ENCODE data around the gene RABAC1.

DNA sequence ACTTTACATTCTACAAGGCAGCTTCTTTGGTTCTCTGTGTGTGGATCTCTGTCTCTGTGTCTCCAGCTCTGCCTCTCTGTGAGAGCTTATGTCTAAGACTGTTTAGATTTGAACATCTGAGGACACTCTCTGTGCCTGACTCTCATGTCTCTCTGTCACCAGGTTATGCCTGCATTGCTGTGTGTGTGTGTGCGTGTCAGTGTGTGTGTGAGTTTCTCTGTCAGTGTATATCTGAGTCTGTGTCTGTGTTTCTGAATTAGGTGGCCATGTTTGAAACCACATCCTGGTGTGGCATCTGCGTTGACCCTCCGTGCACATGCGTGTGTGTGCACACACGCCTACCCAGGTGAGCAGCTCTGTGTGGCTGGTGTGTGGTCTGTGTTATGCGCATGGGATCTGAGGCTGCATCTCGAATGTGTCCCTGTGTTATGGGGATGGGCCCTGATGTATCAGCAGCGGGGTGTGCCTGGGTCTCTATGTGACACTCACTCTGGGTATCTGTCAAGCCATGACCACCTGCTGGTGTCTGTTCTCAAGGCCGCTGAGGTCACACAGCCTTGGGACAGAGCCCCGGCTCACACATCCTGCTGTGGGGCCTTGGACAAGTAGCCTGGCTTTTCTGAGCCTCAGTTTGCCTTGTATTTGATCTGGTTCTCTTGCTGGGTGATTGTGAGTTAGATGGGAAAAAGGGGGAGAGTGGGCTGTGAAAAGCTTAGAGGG lies 28.2 kb upstream of the RABAC1 start:
- TF ChIP-seq, protein P1, sequence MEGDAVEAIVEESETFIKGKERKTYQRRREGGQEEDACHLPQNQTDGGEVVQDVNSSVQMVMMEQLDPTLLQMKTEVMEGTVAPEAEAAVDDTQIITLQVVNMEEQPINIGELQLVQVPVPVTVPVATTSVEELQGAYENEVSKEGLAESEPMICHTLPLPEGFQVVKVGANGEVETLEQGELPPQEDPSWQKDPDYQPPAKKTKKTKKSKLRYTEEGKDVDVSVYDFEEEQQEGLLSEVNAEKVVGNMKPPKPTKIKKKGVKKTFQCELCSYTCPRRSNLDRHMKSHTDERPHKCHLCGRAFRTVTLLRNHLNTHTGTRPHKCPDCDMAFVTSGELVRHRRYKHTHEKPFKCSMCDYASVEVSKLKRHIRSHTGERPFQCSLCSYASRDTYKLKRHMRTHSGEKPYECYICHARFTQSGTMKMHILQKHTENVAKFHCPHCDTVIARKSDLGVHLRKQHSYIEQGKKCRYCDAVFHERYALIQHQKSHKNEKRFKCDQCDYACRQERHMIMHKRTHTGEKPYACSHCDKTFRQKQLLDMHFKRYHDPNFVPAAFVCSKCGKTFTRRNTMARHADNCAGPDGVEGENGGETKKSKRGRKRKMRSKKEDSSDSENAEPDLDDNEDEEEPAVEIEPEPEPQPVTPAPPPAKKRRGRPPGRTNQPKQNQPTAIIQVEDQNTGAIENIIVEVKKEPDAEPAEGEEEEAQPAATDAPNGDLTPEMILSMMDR (IDR thresholded peaks at IDR 0.05), result no peak
- TF ChIP-seq POLR2AphosphoS5 (IDR thresholded peaks at IDR 0.05; ENCODE audit: low read depth, low read length) (no peak), SIN3A (IDR thresholded peaks at IDR 0.05; ENCODE audit: borderline replicate concordance, insufficient read depth, low read depth, low read length) (no peak), TCF7L2 (IDR thresholded peaks at IDR 0.05; ENCODE audit: low read depth, low read length) (no peak)
- TF ChIP-seq, protein P2, sequence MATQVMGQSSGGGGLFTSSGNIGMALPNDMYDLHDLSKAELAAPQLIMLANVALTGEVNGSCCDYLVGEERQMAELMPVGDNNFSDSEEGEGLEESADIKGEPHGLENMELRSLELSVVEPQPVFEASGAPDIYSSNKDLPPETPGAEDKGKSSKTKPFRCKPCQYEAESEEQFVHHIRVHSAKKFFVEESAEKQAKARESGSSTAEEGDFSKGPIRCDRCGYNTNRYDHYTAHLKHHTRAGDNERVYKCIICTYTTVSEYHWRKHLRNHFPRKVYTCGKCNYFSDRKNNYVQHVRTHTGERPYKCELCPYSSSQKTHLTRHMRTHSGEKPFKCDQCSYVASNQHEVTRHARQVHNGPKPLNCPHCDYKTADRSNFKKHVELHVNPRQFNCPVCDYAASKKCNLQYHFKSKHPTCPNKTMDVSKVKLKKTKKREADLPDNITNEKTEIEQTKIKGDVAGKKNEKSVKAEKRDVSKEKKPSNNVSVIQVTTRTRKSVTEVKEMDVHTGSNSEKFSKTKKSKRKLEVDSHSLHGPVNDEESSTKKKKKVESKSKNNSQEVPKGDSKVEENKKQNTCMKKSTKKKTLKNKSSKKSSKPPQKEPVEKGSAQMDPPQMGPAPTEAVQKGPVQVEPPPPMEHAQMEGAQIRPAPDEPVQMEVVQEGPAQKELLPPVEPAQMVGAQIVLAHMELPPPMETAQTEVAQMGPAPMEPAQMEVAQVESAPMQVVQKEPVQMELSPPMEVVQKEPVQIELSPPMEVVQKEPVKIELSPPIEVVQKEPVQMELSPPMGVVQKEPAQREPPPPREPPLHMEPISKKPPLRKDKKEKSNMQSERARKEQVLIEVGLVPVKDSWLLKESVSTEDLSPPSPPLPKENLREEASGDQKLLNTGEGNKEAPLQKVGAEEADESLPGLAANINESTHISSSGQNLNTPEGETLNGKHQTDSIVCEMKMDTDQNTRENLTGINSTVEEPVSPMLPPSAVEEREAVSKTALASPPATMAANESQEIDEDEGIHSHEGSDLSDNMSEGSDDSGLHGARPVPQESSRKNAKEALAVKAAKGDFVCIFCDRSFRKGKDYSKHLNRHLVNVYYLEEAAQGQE (IDR thresholded peaks at IDR 0.05; ENCODE audit: insufficient read depth in 1 of 2, low read depth in 2 of 2, low read length in 1 of 2), result no peak
